Myocyte (in vitro differentiated cells): ENCODE results near the gene FSIP1. TPM values are rescaled to one million over a fixed set of nuclear protein-coding genes. Genes with fewer than 3 reads are reported as not detected.

Experiments used
- DNase-seq: peaks from one replicate; pipeline ENCODE4 v3.0.0-alpha.2; 2012; ENCODE audit warnings: low read depth
- total RNA-seq: library from RNA; depleted of rRNA; stranded (reverse); fragments of >200 nt; gene quantifications from 2 replicates; pipeline ENCODE4 v1.2.3, GENCODE V29; 2014

Gene FSIP1
- total RNA-seq, 1 donor from 2014 or later = 0.37 TPM

DNA sequence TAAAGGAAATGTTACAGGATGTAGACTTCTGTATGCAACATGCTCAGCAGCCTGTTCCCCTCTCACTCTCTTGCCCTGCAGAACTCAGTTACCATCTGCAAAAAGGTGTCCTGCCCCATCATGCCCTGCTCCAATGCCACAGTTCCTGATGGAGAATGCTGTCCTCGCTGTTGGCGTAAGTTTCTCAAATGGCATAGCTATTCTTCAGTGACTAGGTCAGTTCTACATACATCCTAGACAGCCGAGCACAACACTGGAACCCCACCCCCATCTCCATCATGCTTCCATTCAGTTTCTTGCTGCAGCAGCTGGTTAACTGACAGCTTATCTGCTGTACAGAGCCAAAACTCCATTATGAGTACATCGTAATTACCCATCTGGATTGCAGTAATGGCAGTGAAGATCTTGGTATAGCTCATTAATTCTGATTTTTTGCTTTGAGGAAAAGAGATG is 197.2 kb downstream of the FSIP1 start:
- DNase-seq = no peak

GRCh38 chr15:39584662-39585388 is 197.8 kb downstream of the FSIP1 start:
- peak; percentile 49 for DNase-seq

DNA sequence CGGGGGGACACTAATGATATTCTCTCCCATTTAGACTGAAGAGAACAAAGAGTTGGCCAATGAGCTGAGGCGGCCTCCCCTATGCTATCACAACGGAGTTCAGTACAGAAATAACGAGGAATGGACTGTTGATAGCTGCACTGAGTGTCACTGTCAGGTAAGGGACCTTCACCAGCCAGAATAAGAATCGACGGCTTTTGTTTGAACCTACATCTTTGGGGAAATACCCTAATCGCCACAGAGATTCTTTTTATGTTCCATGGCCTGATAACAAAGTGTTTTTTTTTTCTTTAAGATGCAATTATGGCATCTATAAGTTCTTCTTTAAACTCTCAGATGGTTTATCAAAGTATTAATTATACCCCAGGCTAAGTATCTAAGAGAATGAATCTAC is 198.4 kb downstream of the FSIP1 start:
- no peak for DNase-seq

DNA sequence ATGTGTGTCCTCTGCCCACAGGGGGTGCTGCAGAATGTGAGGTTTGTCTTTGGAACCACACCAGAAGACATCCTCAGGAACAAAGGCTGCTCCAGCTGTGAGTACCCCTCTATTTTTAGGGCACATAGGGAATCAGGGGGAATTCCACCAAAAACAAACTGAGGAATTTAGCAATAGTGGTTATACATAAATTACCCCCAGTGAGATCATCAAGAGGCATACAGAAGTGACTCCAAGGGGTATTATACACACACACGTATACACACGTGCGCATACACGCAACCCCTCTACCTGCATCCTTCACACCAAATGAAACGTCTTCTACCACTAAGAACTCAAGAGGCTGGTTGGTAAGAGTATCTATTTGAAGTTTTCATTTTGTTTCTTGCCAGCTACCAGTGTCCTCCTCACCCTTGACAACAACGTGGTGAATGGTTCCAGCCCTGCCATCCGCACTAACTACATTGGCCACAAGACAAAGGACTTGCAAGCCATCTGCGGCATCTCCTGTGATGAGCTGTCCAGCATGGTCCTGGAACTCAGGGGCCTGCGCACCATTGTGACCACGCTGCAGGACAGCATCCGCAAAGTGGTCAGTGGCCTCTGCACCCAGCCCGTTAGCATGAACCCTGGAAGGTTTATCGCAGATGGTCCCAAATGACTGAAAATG is 198.9 kb downstream of the FSIP1 start:
- DNase-seq = peak; percentile 83

- no peak for DNase-seq
Observed at GRCh38 chr15:39582977-39583595, 199.6 kb downstream of the FSIP1 start.

DNA sequence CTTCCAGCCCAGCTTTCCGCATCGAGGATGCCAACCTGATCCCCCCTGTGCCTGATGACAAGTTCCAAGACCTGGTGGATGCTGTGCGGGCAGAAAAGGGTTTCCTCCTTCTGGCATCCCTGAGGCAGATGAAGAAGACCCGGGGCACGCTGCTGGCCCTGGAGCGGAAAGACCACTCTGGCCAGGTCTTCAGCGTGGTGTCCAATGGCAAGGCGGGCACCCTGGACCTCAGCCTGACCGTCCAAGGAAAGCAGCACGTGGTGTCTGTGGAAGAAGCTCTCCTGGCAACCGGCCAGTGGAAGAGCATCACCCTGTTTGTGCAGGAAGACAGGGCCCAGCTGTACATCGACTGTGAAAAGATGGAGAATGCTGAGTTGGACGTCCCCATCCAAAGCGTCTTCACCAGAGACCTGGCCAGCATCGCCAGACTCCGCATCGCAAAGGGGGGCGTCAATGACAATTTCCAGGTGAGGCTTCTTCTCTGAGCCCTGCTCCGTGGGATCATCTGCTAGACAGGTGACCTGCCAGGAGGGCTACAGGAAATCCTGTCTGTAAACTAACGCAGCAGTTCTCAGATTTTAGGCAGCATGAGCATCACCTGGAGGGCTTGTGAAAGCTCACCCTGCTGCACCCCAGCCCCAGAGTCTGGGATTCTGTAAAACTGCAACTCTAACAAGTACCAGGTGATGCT is 200.2 kb downstream of the FSIP1 start:
- DNase-seq = peak; percentile 82

DNA sequence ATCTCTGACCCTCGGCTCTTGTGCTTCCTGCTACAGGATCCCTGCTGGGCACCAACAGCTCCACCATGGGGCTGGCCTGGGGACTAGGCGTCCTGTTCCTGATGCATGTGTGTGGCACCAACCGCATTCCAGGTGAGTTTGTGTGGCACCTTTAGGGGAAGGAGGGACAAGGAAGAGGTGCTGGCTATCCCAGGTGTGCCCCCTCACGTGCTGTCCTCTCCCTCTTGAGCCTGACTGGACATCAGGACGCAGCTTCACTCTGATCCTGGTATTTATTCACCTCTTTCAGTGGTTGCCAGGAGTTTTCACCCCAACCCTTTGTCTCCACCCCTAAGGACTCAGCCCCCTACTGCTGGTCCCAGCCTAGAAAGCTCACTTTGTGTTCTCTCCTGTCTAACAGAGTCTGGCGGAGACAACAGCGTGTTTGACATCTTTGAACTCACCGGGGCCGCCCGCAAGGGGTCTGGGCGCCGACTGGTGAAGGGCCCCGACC is 200.8 kb downstream of the FSIP1 start:
- peak; percentile 79 for DNase-seq

DNA sequence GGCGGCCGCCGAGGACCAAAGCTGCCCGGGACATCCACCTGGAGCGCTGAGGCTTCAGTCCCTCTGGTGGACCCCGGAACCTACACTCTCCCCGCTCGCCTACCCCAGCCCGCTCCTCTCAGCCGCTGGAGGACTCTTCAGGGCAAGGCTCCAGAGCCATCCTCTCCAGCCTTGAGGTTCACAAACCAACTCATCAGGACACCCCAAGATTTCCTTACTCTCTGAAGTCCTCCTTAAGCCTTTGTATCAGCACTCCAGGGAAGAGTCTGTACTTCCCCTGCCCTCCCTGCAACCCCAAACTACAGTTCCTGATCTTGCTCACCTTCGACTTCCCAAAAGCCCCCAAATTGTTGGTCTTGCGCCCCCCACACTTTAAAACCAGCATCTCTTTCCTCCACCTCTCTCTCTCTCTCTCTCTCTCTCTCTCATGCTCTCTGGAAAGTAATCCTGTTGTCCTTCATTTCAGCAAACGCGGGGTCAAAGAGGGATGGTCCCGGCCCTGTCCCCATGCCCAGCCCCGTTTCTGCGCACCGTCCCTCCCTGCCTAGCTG is 201.3 kb downstream of the FSIP1 start:
- no peak for DNase-seq

- DNase-seq = peak; percentile 98
Observed at GRCh38 chr15:39580485-39581241, 202.0 kb downstream of the FSIP1 start, which contains the start of gene THBS1. Gene THBS1, plus strand, starts transcription at chr15:39581079. Its CDS starts 779 bp downstream, at chr15:39581858.

DNA sequence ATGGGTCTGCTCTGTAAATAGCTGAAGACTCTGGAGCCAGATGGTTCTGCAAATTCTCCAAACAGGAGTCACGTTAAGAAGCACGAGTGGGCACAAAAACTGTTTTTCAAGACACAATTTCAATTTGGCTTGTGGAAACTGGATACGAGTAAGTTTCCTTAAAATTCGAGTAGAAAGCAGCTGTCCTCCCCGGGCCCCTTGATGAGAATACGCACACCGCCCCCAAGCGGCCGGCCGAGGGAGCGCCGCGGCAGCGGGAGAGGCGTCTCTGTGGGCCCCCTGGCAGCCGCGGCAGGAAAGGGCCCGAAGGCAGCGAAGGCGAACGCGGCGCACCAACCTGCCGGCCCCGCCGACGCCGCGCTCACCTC is 202.5 kb downstream of the FSIP1 start:
- DNase-seq = peak; percentile 97

DNA sequence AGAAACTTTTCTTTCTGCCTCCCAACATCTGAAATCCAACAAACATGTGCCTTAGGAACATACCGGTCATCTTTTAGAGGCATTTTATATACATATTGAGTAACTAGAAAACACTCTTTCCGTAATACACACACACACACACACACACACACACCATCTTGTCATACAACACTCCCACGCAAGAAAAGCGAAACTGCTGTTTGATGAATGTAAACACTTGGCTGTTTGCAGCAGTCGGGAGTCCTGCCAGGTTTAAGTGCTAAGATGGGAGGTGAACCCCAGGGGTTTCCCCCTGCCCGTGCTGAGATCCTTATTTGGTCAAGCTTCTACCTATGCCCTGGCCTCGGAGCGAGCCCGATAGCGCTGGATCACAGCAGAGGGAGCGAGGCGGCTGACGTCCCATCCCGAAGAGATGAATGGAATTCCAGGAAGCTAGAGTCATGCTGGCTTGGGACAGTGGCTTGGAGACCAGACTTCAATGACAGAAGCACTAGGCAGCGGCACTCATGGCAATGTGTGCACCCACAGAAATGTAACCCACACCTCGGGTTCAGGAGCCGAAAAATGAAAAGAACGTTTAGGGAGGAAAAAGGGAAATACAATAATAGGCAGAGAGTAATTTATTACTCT is 203.0 kb downstream of the FSIP1 start:
- peak; percentile 99 for DNase-seq

DNA sequence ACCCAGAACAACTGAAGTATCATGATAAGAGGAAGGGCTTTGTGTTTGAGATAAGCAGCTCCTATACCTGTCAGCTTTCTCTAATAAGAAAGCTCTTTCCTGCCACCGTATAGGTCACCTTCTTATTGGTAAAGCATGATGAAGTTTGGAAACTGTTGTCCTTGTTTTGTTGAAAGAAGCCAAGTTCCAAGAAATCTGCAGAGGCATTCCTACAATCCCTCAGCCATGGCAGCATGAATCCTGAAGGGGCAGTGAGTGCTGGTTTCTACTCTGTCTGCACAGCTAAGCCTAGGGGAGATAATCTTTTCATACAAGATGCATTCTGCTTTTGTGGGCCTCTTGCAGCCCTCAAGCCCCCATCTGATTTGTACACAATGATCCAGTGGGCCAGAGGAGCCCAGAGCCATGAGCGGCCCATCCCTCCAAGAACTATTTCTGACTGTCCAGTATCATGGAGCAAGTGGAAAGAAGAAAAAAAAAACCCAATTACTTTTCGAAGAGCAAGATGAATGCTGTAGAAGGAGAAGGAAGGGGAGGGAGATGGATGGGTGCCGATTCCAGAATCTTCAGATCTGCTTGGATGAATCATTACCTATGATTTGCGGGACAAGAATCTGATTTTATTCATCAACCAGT is 203.7 kb downstream of the FSIP1 start:
- peak; percentile 62 for DNase-seq

GRCh38 chr15:39575180-39575579 is 207.5 kb downstream of the FSIP1 start:
- DNase-seq = no peak

- DNase-seq = no peak
Observed at GRCh38 chr15:39574427-39574826, 208.2 kb downstream of the FSIP1 start.

- DNase-seq = peak; percentile 43
Observed at GRCh38 chr15:39573844-39574243, 208.8 kb downstream of the FSIP1 start.

DNA sequence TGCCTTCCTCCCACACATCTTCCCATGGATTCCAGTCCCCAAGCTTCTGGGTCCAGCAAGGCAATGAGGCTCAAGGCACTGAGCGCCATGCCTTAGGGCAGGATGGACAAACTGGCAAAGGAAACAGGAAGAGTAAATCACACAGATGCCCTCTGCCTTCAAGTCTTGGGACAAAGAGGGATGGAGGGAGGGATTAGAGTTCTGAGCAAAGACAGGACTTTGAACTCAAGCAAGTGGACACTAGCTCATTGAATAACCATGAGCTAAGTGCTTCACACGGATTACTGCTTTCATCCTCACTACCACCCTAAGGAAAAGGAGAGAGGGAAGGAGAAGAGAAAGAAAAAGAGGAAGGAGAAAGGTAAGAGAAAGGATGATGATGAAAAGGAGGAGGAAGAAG is 209.4 kb downstream of the FSIP1 start:
- no peak for DNase-seq

DNA sequence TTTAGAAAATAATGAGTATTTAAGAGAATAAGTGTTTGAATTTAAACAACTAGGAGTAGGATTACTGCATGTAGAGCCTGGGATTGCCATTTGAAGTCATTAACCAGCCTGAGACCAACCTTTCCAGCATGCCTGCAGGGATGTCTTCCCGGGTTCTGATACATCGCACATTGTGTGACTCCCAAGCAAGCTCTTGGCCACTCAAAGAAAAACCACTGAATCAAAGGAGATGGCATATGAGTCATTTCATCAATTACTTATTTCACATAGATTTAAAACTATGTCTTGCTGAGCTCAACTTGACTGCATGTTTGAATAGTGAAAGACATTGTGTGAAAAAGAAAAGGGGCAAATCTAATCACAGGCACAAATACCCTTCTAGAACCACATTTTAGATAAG is 216.8 kb downstream of the FSIP1 start:
- peak; percentile 38 for DNase-seq

- peak; percentile 96 for DNase-seq
Observed at GRCh38 chr15:39564972-39565665, 217.5 kb downstream of the FSIP1 start.

GRCh38 chr15:39558421-39558820 is 224.2 kb downstream of the FSIP1 start:
- DNase-seq = no peak
